Adrenal gland (tissue), 12 donors: Measurements from ENCODE around the gene USP9Y. TPM values are rescaled to one million over a fixed set of nuclear protein-coding genes. Genes with fewer than 3 reads are reported as not detected.

Source experiments
- DNase-seq, 7 donors: peaks; one replicate each; pipeline ENCODE4 v3.0.0-alpha.2; 2019 to 2020
- H3K27ac ChIP-seq, 5 donors: fragments of 200-600 bp; sonication (generic) in 4 of 5; 1 replicate in 3 of 5; 2 replicates in 2 of 5; pipeline versions ENCODE4 v1.5.1 to v1.8.0; 2016 to 2020; ENCODE audit warnings: mild to moderate bottlenecking in 1 of 5
- H3K27me3 ChIP-seq: fragments of 200-600 bp; 2 replicates; pipeline ENCODE4 v1.8.0; 2021
- H3K36me3 ChIP-seq, 2 donors: fragments of 200-600 bp; replicated peaks in 1 of 2; 1 replicate in 1 of 2; 2 replicates in 1 of 2; pipeline versions ENCODE4 v1.5.1 to v1.8.0; 2018 to 2022
- H3K4me1 ChIP-seq, 2 donors: fragments of 200-600 bp; replicated peaks in 1 of 2; 1 replicate in 1 of 2; 2 replicates in 1 of 2; pipeline versions ENCODE4 v1.5.1 to v1.8.0; 2018 to 2021
- H3K4me3 ChIP-seq, 4 donors: fragments of 200-600 bp; sonication (generic) in 3 of 4; one replicate each; pipeline ENCODE4 v1.5.1; 2016 to 2018
- H3K9me3 ChIP-seq, 3 donors: fragments of 200-600 bp; sonication (generic) in 1 of 3; replicated peaks in 1 of 3; 1 replicate in 2 of 3; 2 replicates in 1 of 3; pipeline versions ENCODE4 v1.5.1 to v1.8.0; 2016 to 2021
- POLR2A ChIP-seq, 2 donors: fragments of 450-650 bp; IDR thresholded peaks; one replicate each; pipeline ENCODE4 v1.6.1; 2017; ENCODE audit warnings: antibody characterized with exemption in 2 of 2, mild to moderate bottlenecking in 2 of 2, moderate library complexity in 1 of 2
- WGBS, 4 donors: extraction: QIAGEN DNeasy Blood & Tissue Kit in 2 of 4; methylation state at CpG; one replicate each; pipeline versions ENCODE4 v1.1.5 to v1.1.7; 2013 to 2017; 5-methylcytosine and 5-hydroxymethylcytosine counted together
- intact Hi-C, 2 donors: fragments of 100-400 bp; cut with DNase I; formaldehyde crosslinking; loops; one replicate each; pipeline versions ENCODE4 v1.14.1 to v1.15.0; 2022 to 2023
- polyA plus RNA-seq, 3 donors: library from polyadenylated mRNA; stranded (reverse); fragments of 200-250 nt in 2 of 3; fragments of 350-450 nt in 1 of 3; fragmentation: Illumina TruSeq in 1 of 3; extraction: RNeasy Lipid Tissue Mini Kit (QIAGEN cat#74804) in 1 of 3; gene quantifications; one replicate each; pipeline ENCODE4 v1.2.3, GENCODE V29; 2013 to 2014
- total RNA-seq, 9 donors: library from RNA; depleted of rRNA in 4 of 9; stranded (reverse); fragments of >200 nt in 4 of 9; fragments of 120-200 nt in 1 of 9; fragmentation: NEBNext Ultra II Directional in 1 of 9; extraction: Animal tissue kit (Norgen Biotek cat#: 25700) in 1 of 9; gene quantifications; one replicate each; pipeline versions ENCODE4 v1.1.0 to v1.2.4, GENCODE V29; 2013 to 2023
- TF ChIP-seq, protein P1 (sequence below), 6 experiments: fragments of 450-650 bp in 4 of 6; fragments of 200-600 bp in 2 of 6; sonication (generic) in 1 of 6; IDR thresholded peaks; 1 replicate in 5 of 6; 2 replicates in 1 of 6; pipeline versions ENCODE4 v1.5.1 to v1.8.0; 2016 to 2021; ENCODE audit warnings: antibody characterized with exemption in 6 of 6, mild to moderate bottlenecking in 2 of 6, moderate library complexity in 1 of 6
- donor health status: healthy with polysubstance abuse.
- donor health status: Bipolar disorder and iron deficiency.
- donor health status: DM: yes; HTN: yes; CAD: no.
- donor health status: DM: no; HTN: no; CAD: no.
- donor health status: DM: no; HTN: no; CAD: no.
- donor health status: DM: yes; HTN: yes; CAD: no.

USP9Y gene
- total and polyA plus RNA-seq, 12 donors, result 0.04 to 49.9 (median 31.6) TPM; not detected in 5

- H3K27ac ChIP-seq, result no peak overlapping the region
- H3K9me3 ChIP-seq, result no peaks in the 10 kb centered on the region
- no peak for TF ChIP-seq POLR2A (IDR thresholded peaks at IDR 0.05)
- TF ChIP-seq, protein P1, sequence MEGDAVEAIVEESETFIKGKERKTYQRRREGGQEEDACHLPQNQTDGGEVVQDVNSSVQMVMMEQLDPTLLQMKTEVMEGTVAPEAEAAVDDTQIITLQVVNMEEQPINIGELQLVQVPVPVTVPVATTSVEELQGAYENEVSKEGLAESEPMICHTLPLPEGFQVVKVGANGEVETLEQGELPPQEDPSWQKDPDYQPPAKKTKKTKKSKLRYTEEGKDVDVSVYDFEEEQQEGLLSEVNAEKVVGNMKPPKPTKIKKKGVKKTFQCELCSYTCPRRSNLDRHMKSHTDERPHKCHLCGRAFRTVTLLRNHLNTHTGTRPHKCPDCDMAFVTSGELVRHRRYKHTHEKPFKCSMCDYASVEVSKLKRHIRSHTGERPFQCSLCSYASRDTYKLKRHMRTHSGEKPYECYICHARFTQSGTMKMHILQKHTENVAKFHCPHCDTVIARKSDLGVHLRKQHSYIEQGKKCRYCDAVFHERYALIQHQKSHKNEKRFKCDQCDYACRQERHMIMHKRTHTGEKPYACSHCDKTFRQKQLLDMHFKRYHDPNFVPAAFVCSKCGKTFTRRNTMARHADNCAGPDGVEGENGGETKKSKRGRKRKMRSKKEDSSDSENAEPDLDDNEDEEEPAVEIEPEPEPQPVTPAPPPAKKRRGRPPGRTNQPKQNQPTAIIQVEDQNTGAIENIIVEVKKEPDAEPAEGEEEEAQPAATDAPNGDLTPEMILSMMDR (IDR thresholded peaks at IDR 0.05), result no peak
- intact Hi-C loops, result no loop called here
- no peak overlapping the region for H3K4me3 ChIP-seq
- no peak for DNase-seq
- H3K36me3 ChIP-seq, result no peaks in the 10 kb centered on the region
- H3K4me1 ChIP-seq, result no peaks in the 10 kb centered on the region
- 25 to 62% methylated on average over 1 of the region's 1 CpG; no CpG with 5 or more reads in 2 of the 4 donors for WGBS, 4 donors
- H3K27me3 ChIP-seq, result no peaks in the 10 kb centered on the region
These were observed 48.3 kb downstream of the USP9Y start for GRCh38 chrY:12749293-12749692.

- Histone ChIP-seq H3K36me3 (no peaks in the 10 kb centered on the region), H3K4me3 (no peak overlapping the region), H3K27me3 (no peaks in the 10 kb centered on the region), H3K4me1 (no peaks in the 10 kb centered on the region), H3K27ac (no peak overlapping the region), H3K9me3 (no peaks in the 10 kb centered on the region)
- intact Hi-C loops, result no loop called here
- no peak for TF ChIP-seq POLR2A (IDR thresholded peaks at IDR 0.05)
- TF ChIP-seq, protein P1 (IDR thresholded peaks at IDR 0.05), result no peak
- no peak for DNase-seq
- 95 to 96% methylated on average over 6 of the region's 6 CpGs; no CpG with 5 or more reads in 2 of the 4 donors for WGBS, 4 donors
These were observed 51.8 kb downstream of the USP9Y start for GRCh38 chrY:12752856-12753255.

- no peak for DNase-seq
- H3K9me3 ChIP-seq, result no peaks in the 10 kb centered on the region
- WGBS, 4 donors, result 60 to 86% methylated on average over 1 of the region's 1 CpG; no CpG with 5 or more reads in 2 of the 4 donors
- no peak overlapping the region for H3K4me3 ChIP-seq
- no peak overlapping the region for H3K27ac ChIP-seq
- no peaks in the 10 kb centered on the region for H3K27me3 ChIP-seq
- no peak for TF ChIP-seq POLR2A (IDR thresholded peaks at IDR 0.05)
- TF ChIP-seq, protein P1 (IDR thresholded peaks at IDR 0.05), result no peak
- no peaks in the 10 kb centered on the region for H3K4me1 ChIP-seq
- intact Hi-C loops, result no loop called here
- H3K36me3 ChIP-seq, result no peaks in the 10 kb centered on the region
These were observed 55.0 kb downstream of the USP9Y start for GRCh38 chrY:12756021-12756420.

DNA sequence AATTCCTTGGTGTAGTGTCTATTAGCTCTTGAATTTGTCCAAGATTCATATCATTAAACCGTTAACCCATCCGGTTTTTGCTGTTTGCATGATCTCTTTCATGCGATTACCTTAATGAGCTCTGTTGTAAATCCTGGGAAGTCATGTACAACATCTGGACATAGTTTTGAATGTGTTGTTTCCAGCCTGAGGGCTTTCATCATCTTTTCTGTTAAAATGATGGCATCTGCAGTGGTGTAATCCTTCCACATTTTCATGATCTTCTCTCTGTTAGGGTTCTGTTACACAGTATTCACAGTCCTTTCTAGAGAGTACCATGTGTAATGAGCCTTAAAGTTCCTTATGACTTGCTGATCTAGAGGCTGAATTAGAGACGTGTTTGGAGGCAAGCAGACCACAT lies 64.9 kb downstream of the USP9Y start:
- Histone ChIP-seq H3K9me3 (no peaks in the 10 kb centered on the region), H3K27me3 (no peaks in the 10 kb centered on the region), H3K4me3 (no peak overlapping the region), H3K36me3 (no peaks in the 10 kb centered on the region), H3K4me1 (no peaks in the 10 kb centered on the region), H3K27ac (no peak overlapping the region)
- DNase-seq, result no peak
- intact Hi-C loops, result no loop called here
- 82 to 89% methylated on average over 4 of the region's 4 CpGs; no CpG with 5 or more reads in 2 of the 4 donors for whole genome bisulfite sequencing, 4 donors
- TF ChIP-seq, protein P1 (IDR thresholded peaks at IDR 0.05), result no peak
- no peak for TF ChIP-seq POLR2A (IDR thresholded peaks at IDR 0.05)
